Activated naive CD8-positive, alpha-beta T cell treated with anti-CD3 and anti-CD28 coated beads, Interleukin-2, amount 50 U/mL, for 16 hours (primary cell): ENCODE data around the gene PSMG4.

Experiments
- DNase-seq: peaks from one replicate; pipeline ENCODE4 v3.0.0-alpha.2; 2020; ENCODE audit warnings: low read depth, low spot score

The PSMG4 gene

DNA sequence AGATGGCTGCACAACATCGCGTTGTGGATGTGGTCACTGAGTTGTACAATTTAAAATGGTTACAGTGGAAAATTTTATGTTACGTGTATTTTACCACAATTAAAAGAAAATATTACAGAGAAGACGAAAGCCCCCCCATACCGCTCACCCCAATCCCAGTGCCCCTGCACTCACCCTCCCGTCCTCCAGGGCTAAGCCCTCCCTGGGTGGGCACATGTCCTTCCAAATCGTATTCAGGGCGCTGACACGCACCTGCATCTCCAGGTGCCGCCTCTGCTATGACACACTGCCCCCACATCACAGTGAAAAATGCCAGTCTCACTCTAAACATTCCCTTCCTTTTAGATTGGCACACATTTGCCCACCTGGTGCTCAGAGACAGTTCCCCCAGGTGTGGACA, 49.4 kb downstream of the PSMG4 start:
- no peak for DNase-seq

DNA sequence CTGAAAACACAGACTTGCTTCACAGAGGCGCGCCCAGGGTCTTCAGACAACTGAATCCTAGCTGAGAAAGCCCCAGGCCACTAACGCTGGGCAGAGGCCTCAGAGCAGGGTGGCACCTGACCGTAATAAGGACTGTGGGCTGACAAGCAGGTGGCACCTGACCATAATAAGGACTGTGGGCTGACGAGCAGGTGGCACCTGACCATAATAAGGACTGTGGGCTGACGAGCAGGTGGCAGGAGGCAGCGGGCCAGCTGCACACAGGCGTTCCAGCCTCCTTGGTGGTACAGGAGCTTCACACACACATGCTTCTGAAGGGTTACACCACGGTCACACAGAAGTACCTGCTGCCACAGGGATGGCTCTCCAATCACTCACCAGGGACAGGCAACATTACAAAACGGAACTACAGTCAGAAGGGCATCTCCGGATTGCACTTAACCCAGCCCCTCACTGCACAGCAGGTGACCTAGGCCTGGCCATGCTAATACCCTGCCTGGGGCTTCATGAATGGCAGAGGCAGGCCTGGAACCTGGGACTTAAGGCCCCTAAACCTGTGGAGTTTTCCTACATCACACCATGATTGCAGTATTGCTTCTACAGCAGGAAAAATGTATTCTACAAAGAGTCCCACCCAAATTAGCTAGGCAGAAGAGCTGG, 50.8 kb downstream of the PSMG4 start:
- DNase-seq: no peak

DNA sequence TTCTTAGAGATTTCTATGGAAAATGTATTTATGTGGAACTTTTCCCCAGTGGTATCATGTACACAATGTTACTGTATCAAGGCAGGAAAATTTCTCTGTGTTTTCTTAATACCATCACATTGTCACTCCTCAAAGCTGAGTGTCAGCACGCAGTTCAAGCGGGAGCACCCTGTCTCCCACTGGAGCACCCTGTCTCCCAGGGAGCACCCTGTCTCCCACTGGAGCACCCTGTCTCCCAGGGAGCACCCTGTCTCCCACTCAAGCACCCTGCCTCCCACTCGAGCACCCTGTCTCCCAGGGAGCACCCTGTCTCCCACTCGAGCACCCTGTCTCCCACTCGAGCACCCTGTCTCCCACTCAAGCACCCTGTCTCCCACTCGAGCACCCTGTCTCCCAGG, 51.3 kb downstream of the PSMG4 start:
- no peak for DNase-seq

DNA sequence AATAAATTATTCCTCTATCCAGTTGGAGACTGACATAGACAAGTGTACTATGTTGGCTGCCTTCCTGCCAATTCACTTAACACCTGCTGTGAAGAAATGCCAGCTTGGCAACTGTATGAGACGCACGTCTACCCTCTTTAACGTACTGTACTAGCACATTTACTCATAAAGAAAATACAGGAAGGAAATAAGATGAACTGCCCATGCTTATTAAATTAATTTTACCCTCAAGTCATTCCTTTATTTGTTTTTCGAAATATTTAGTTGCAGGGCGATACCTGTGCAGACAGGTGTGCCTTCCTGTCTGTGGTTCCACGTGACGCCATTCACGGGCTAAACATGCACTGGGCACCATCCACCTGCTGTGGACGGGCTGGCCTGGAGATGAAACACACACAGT, 52.0 kb downstream of the PSMG4 start:
- no peak for DNase-seq

DNA sequence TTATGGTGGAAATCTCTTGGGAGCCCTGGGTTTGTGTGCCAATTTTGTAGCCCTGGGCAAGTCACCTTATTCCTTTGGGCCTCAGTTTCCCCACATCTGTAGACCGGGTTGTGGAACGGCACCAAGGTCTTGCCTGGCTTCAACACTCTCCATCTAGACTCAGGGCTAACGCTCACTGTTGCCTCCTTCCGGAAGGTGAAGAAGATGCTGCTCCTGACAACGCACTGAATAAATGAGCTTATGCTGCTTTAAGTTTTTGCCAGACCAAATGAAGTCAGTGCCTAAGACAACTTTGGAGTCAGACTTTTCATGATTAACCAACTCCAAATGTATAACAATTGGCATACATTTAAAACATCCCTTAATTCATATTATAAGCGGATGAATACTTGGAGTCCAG, 53.1 kb downstream of the PSMG4 start:
- DNase-seq: no peak

DNA sequence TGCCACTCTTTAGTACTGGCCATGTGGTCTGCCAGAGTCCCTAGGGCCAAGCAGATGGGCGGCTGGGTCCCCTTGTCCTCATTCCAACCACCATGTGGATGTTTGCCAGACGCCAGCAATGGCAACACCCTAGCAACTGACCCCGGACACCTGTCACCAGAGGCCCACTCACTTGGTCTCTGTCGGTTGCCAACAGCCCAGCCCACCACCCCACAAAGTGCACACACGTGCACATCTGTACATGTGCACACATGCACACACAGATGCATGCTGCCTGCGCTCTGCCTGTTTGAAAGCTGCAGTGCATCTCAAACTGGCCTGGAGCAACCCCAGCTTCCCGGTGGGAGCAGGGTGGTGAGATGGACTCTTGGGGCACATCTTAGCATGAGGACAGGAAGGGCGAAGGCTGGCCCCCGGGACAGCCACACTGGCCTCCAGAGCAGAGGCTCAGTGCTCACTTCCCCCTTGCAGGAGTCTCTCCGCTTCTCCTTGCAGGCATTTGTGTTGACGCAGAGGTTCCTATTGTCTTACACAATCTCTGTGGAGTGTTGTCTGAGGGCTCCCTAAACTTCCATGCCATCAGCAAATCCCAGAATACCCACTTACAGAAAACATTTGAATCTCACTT, 54.0 kb downstream of the PSMG4 start:
- no peak for DNase-seq

DNA sequence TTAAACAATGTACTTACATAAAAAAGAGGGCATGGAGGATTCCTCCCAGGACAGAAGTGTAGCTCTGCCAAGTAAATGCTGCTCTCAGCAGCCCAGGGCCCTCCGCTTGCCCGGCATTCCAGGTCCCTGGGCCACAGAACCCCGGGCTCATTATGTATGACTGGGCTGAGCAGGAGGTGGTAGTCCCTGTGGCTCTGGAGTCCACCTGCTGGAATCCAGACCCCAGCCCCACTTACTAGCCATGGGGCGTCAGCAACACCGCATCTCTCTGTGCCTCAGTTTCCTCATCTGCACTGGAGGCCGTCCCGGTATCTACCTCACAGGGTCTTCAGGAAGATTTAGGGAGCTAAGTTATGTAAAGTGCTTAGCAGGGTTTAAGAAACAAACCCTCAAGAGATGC, 55.4 kb downstream of the PSMG4 start:
- no peak for DNase-seq

DNA sequence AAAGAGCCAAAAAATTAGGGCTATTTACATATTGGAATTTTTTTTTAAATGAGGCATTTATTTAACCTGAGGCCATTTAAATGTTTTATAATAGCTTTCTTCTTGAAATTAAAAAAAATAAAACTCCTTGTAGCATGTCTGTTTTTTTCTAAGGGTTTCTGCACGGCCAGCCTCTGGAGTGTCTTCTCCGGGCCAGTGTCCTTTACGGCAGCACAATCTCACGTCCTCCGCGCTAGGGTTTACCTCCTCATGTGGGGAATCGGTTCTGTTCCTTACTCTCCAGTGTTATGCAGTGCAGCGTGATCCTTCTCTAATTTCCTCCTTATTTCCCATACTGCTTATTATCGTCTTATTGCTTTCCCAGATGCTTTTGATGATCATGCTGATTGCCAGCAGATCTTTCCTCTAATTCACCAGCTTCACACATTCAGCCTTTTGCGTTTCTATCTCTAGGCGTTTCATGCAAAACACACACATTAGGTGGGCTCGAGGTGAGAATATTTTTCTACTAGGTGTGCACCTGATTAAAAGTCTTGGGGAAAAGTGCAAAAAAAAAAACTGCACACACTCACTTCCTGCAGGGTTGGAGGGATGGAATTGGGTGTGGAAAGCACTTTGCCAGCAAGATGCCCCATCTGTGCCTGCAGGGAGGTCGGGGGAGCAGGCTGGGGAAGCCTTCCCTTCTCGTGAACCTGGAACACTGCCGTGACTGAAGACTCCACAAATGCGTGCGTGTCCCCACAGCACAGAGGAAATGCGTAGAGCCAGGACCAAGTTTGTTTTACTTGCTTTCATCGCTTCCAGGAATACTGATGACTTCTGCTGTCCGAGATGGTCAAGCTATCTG, 56.1 kb downstream of the PSMG4 start:
- DNase-seq: no peak

DNA sequence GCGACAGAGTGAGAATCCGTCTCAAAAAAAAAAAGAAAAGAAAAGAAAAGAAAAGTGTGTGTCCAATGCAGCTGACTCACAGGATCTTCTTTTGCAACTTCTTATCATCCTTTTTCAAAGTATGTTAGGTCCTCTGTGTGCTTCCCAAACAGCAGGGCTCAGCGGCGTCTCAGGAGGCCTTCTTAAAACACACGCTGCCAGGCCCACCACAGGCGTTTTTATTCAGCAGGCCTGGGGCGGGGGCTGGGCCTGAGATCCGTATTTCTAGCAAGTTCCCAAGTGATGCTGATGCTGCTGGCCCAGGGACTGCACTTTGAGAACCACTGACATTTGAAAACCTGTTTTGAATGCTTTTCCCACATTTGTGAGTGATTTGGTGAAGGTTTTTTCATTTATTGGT, 57.1 kb downstream of the PSMG4 start:
- no peak for DNase-seq

DNA sequence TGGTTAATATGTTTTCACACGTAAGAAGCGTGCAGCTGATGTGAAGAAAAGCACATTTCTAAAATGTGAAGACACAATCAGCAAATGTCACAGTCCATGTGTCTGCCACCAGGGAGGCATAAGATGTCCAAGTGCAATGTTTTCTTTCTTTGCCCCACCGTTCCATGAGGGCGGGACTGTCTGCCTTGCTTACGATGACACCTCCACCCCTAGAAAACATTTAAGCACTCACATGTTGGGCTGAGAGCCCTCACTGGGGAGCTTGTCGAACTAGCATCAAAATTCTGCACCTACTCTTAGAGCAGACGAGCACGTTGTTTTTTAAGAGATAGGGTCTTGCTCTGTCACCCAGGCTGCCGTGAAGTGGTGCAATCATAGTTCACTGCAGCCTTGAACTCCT, 57.6 kb downstream of the PSMG4 start:
- no peak for DNase-seq

DNA sequence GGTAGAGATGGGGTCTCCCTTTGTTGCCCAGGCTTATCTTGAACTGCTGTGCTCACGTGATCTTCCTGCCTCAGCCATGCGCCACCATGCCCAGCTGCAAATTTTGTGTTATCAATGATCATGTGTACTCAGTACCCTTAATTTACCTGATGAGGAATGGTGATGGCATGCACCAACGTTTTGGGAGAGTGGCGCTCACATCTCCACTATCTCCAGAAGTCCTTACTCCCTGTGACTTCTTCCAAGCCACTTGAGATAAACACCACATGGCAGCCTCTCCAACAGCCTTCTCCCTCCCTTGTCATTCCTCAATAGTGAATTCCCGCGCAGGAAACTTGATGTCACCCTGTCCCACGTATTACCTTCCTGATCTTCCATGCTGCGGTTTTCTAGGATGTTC, 58.1 kb downstream of the PSMG4 start:
- no peak for DNase-seq
